HG02642 (cell line): ENCODE results near the gene ZEB2.

ENCODE experiments used
- ATAC-seq: cut with Tn5 transposase; IDR thresholded peaks from one replicate; pipeline ENCODE4 v1.9.1; 2021; ENCODE audit warnings: mild to moderate bottlenecking; ENCODE audit not compliant: unreplicated experiment, poor library complexity

ZEB2 gene

GRCh38 chr2:144498277-144498676 lies 21.6 kb downstream of the ZEB2 start:
- ATAC-seq: no peak

- ATAC-seq: no peak
Observed at GRCh38 chr2:144496977-144497598, 22.8 kb downstream of the ZEB2 start.

GRCh38 chr2:144496092-144496976 lies 23.6 kb downstream of the ZEB2 start:
- ATAC-seq: no peak

GRCh38 chr2:144495227-144496091 lies 24.5 kb downstream of the ZEB2 start:
- ATAC-seq: no peak

- ATAC-seq: no peak
Observed at GRCh38 chr2:144493027-144493809, 26.7 kb downstream of the ZEB2 start.

GRCh38 chr2:144490857-144491256 lies 29.1 kb downstream of the ZEB2 start:
- no peak for ATAC-seq

GRCh38 chr2:144490017-144490416 lies 29.9 kb downstream of the ZEB2 start:
- no peak for ATAC-seq

GRCh38 chr2:144489315-144489916 lies 30.5 kb downstream of the ZEB2 start:
- no peak for ATAC-seq

GRCh38 chr2:144484201-144484948 lies 35.5 kb downstream of the ZEB2 start:
- ATAC-seq: no peak

GRCh38 chr2:144481666-144482065 lies 38.3 kb downstream of the ZEB2 start:
- ATAC-seq: no peak

- ATAC-seq: no peak
Observed at GRCh38 chr2:144481109-144481508, 38.8 kb downstream of the ZEB2 start.

- no peak for ATAC-seq
Observed at GRCh38 chr2:144480285-144480684, 39.6 kb downstream of the ZEB2 start.

- ATAC-seq: no peak
Observed at GRCh38 chr2:144479659-144480058, 40.3 kb downstream of the ZEB2 start.

GRCh38 chr2:144479138-144479537 lies 40.8 kb downstream of the ZEB2 start:
- ATAC-seq: no peak

GRCh38 chr2:144477957-144478311 lies 42.0 kb downstream of the ZEB2 start:
- ATAC-seq: no peak

- no peak for ATAC-seq
Observed at GRCh38 chr2:144477281-144477956, 42.5 kb downstream of the ZEB2 start.

- ATAC-seq: no peak
Observed at GRCh38 chr2:144476682-144477081, 43.2 kb downstream of the ZEB2 start.

GRCh38 chr2:144475569-144476275 lies 44.2 kb downstream of the ZEB2 start:
- no peak for ATAC-seq
